Measurements from ENCODE around the gene NCKIPSD. TPM values are rescaled to one million over a fixed set of nuclear protein-coding genes. Genes with fewer than 3 reads are reported as not detected.

Gene NCKIPSD
- total RNA-seq, 1 experiment from 2014 or later, result 26.9 TPM

GRCh38 chr3:48686538-48687219, 964 bp upstream of the NCKIPSD start:
- intact Hi-C loops (cut with micrococcal nuclease; ENCODE audit: unreplicated experiment), result no loop called here
- Mint-ChIP-seq H3K36me3 (ENCODE audit: insufficient read depth, unreplicated experiment) (peaks cover 55% of the 10 kb centered on the region), H3K9me3 (ENCODE audit: low read depth, unreplicated experiment) (no peaks in the 10 kb centered on the region), H3K4me1 (ENCODE audit: low read depth, unreplicated experiment) (peaks cover 21% of the 10 kb centered on the region), H3K27ac (ENCODE audit: unreplicated experiment) (peak overlapping the region; percentile 31), H3K27me3 (ENCODE audit: unreplicated experiment) (no peaks in the 10 kb centered on the region), H3K4me3 (ENCODE audit: low read depth, unreplicated experiment) (peak overlapping the region; percentile 82)
- CTCF ChIA-PET, result interaction anchor here (0.7 to 1.7 kb wide), 3 partner anchors 23 to 53 kb away, joined by 3 to 8 read pairs (median 4); partner anchors contain the start of gene SLC26A6
- no peak for DNase-seq
- no TSS peak for BruUV-seq (replicated peaks)
- TF ChIP-seq, protein P1, sequence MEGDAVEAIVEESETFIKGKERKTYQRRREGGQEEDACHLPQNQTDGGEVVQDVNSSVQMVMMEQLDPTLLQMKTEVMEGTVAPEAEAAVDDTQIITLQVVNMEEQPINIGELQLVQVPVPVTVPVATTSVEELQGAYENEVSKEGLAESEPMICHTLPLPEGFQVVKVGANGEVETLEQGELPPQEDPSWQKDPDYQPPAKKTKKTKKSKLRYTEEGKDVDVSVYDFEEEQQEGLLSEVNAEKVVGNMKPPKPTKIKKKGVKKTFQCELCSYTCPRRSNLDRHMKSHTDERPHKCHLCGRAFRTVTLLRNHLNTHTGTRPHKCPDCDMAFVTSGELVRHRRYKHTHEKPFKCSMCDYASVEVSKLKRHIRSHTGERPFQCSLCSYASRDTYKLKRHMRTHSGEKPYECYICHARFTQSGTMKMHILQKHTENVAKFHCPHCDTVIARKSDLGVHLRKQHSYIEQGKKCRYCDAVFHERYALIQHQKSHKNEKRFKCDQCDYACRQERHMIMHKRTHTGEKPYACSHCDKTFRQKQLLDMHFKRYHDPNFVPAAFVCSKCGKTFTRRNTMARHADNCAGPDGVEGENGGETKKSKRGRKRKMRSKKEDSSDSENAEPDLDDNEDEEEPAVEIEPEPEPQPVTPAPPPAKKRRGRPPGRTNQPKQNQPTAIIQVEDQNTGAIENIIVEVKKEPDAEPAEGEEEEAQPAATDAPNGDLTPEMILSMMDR (IDR thresholded peaks at IDR 0.05; ENCODE audit: unreplicated experiment), result no peak

DNA sequence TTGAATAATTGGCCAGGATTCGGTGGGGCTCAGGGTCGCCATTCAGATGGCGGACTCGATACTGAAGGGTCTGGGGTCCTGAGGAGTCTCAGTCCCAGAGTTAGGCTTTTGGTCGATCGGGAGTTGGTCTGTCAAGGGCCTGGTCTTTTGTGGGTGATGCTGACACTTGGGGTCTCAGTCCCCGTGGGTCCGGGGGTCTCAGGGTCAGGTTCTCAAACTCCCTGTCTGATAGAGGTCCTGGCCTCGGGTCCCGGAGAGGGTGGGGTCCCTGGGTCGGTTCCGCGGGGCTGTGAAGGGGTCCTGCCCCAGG, 467 bp downstream of the NCKIPSD start:
- H3K36me3 Mint-ChIP-seq (ENCODE audit: insufficient read depth, unreplicated experiment), result peaks cover 55% of the 10 kb centered on the region
- H3K4me3 Mint-ChIP-seq (ENCODE audit: low read depth, unreplicated experiment), result peak overlapping the region; percentile 82
- intact Hi-C loops (cut with micrococcal nuclease; ENCODE audit: unreplicated experiment), result no loop called here
- peaks cover 29% of the 10 kb centered on the region for H3K4me1 Mint-ChIP-seq (ENCODE audit: low read depth, unreplicated experiment)
- H3K27me3 Mint-ChIP-seq (ENCODE audit: unreplicated experiment), result no peaks in the 10 kb centered on the region
- peak overlapping the region; percentile 31 for H3K27ac Mint-ChIP-seq (ENCODE audit: unreplicated experiment)
- H3K9me3 Mint-ChIP-seq (ENCODE audit: low read depth, unreplicated experiment), result no peaks in the 10 kb centered on the region
- TF ChIP-seq, protein P1 (IDR thresholded peaks at IDR 0.05; ENCODE audit: unreplicated experiment), result no peak
- no peak for DNase-seq
- CTCF ChIA-PET, result interaction anchor here (0.6 to 1.7 kb wide), 3 partner anchors 21 to 91 kb away, joined by 3 to 8 read pairs (median 6); no protein-coding TSS in a partner anchor
- no TSS peak for BruUV-seq (replicated peaks)

DNA sequence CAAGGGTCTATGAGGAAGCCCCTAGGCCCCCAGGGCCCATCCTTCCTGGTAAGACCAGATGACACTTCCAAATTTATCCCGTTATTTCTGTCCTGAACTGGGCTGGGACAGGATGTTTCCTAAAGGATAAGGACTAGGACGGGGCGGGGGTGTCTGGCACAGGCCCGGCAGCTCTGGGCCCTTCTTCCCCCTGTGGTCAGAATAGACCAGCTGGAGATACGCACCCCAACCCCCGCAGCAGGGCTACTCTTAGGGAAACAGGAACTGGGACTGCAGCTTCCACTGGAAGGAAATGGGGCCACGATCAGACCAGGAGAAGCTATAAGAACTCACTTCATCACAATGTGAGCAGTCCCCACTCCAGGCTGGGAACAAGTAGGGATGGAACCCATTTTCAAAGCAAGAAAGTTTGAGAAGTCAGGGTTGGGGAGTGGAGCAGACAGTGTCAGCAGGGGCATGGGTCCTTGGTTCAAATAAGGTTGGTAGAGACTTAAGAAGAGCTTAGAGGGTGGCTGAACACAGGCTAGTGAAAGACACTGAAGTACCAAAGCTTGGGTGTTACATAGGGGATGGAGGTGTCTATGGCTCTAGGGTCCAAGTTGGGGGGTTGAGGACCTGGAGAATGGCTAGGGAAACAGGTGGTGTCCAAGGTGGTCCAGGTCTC, 1.1 kb downstream of the NCKIPSD start:
- Mint-ChIP-seq H3K9me3 (ENCODE audit: low read depth, unreplicated experiment) (no peaks in the 10 kb centered on the region), H3K27ac (ENCODE audit: unreplicated experiment) (peak overlapping the region; percentile 31), H3K4me3 (ENCODE audit: low read depth, unreplicated experiment) (peak overlapping the region; percentile 82), H3K36me3 (ENCODE audit: insufficient read depth, unreplicated experiment) (peaks cover 48% of the 10 kb centered on the region), H3K4me1 (ENCODE audit: low read depth, unreplicated experiment) (peaks cover 29% of the 10 kb centered on the region), H3K27me3 (ENCODE audit: unreplicated experiment) (no peaks in the 10 kb centered on the region)
- TF ChIP-seq, protein P1 (IDR thresholded peaks at IDR 0.05; ENCODE audit: unreplicated experiment), result no peak
- CTCF ChIA-PET, result interaction anchor here (0.6 to 0.9 kb wide), 2 partner anchors 32 to 90 kb away, joined by 3 to 6 read pairs; partner anchors contain the start of gene IP6K2
- no peak for DNase-seq
- intact Hi-C loops (cut with micrococcal nuclease; ENCODE audit: unreplicated experiment), result no loop called here
- TSS peak; percentile 45 for BruUV-seq (replicated peaks)

- H3K27ac Mint-ChIP-seq (ENCODE audit: unreplicated experiment), result peak overlapping the region; percentile 2
- peak overlapping the region; percentile 2 for H3K4me3 Mint-ChIP-seq (ENCODE audit: low read depth, unreplicated experiment)
- H3K9me3 Mint-ChIP-seq (ENCODE audit: low read depth, unreplicated experiment), result no peaks in the 10 kb centered on the region
- peaks cover 29% of the 10 kb centered on the region for H3K4me1 Mint-ChIP-seq (ENCODE audit: low read depth, unreplicated experiment)
- CTCF ChIA-PET, result interaction anchor here (0.9 kb wide), 1 partner anchor 33 kb away, joined by 3 read pairs; the partner anchor contains the start of gene IP6K2
- peaks cover 46% of the 10 kb centered on the region for H3K36me3 Mint-ChIP-seq (ENCODE audit: insufficient read depth, unreplicated experiment)
- DNase-seq, result no peak
- intact Hi-C loops (cut with micrococcal nuclease; ENCODE audit: unreplicated experiment), result no loop called here
- H3K27me3 Mint-ChIP-seq (ENCODE audit: unreplicated experiment), result no peaks in the 10 kb centered on the region
- TF ChIP-seq, protein P1 (IDR thresholded peaks at IDR 0.05; ENCODE audit: unreplicated experiment), result no peak
- no TSS peak for BruUV-seq (replicated peaks)
Observed at GRCh38 chr3:48684054-48684349, 1.7 kb downstream of the NCKIPSD start.

All from Calu3 (cell line).